Measurements from ENCODE around the gene SCYGR6. TPM values are rescaled to one million over a fixed set of nuclear protein-coding genes. Genes with fewer than 3 reads are reported as not detected.
"Not testable (repeated sequence)": the region's sequence is repeated elsewhere in the genome, so short reads cannot be mapped to it uniquely, and the experiment has no call there.

Gene SCYGR6
- polyA plus RNA-seq, 3 donors: not detected

DNA sequence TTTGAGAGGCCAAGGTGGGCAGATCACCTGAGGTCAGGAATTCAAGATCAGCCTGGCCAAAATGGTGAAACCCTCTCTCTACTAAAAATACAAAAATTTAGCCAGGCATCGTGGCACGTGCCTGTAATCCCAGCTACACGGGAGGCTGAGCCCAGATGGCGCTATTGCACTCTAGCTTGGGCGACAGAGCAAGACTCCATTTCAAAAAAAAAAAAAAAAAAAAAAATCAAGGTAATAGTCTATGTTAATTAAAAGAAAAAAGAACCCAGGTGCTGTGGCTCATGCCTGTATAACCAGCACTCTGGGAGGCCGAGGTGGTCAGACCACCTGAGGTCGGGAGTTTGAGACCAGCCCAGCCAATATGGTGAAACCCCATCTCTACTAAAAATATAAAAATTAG is 16.1 kb upstream of the SCYGR6 start:
- H3K4me1 Mint-ChIP-seq; H3K9me3 ChIP-seq (replicated peaks in 1 of 2; ENCODE audit: control insufficient read depth in 1 of 2, insufficient read depth in 1 of 2, low read length in 2 of 2); H3K4me2 ChIP-seq (replicated peaks; ENCODE audit: extremely low read depth, low read length, poor library complexity, severe bottlenecking); intact Hi-C loops (cut with micrococcal nuclease); H3K27me3 Mint-ChIP-seq (ENCODE audit: low read depth in 3 of 3); H3K27ac Mint-ChIP-seq; H3K27ac ChIP-seq (ENCODE audit: low read depth in 1 of 2, low read length in 2 of 2); DNase-seq; H3K27me3 ChIP-seq (ENCODE audit: control insufficient read depth in 2 of 2, insufficient read depth in 2 of 2, low read length in 2 of 2); H3K9ac ChIP-seq (ENCODE audit: insufficient read depth, low read length, poor library complexity, severe bottlenecking); H3K4me1 ChIP-seq (ENCODE audit: control insufficient read depth in 1 of 2, insufficient read depth in 2 of 2, low read length in 2 of 2); H3K36me3 ChIP-seq (replicated peaks in 1 of 2; ENCODE audit: control insufficient read depth in 1 of 2, insufficient read depth in 2 of 2, low read length in 2 of 2); H2AFZ ChIP-seq (ENCODE audit: insufficient read depth, low read depth, low read length, poor library complexity, severe bottlenecking); H3K4me3 Mint-ChIP-seq; H3K4me3 ChIP-seq (replicated peaks in 1 of 3; ENCODE audit: low read depth in 2 of 3, low read length in 3 of 3); H4K20me1 ChIP-seq (ENCODE audit: insufficient read depth, low read length); H3K9me3 Mint-ChIP-seq; H3K36me3 Mint-ChIP-seq; H3K79me2 ChIP-seq (ENCODE audit: insufficient read depth, low read length): not testable (repeated sequence)
- TF ChIP-seq, protein P1, sequence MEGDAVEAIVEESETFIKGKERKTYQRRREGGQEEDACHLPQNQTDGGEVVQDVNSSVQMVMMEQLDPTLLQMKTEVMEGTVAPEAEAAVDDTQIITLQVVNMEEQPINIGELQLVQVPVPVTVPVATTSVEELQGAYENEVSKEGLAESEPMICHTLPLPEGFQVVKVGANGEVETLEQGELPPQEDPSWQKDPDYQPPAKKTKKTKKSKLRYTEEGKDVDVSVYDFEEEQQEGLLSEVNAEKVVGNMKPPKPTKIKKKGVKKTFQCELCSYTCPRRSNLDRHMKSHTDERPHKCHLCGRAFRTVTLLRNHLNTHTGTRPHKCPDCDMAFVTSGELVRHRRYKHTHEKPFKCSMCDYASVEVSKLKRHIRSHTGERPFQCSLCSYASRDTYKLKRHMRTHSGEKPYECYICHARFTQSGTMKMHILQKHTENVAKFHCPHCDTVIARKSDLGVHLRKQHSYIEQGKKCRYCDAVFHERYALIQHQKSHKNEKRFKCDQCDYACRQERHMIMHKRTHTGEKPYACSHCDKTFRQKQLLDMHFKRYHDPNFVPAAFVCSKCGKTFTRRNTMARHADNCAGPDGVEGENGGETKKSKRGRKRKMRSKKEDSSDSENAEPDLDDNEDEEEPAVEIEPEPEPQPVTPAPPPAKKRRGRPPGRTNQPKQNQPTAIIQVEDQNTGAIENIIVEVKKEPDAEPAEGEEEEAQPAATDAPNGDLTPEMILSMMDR (IDR thresholded peaks at IDR 0.05): peak; percentile 15
- no CpG with 5 or more reads among the region's 7 CpGs for WGBS (ENCODE audit: insufficient coverage)

DNA sequence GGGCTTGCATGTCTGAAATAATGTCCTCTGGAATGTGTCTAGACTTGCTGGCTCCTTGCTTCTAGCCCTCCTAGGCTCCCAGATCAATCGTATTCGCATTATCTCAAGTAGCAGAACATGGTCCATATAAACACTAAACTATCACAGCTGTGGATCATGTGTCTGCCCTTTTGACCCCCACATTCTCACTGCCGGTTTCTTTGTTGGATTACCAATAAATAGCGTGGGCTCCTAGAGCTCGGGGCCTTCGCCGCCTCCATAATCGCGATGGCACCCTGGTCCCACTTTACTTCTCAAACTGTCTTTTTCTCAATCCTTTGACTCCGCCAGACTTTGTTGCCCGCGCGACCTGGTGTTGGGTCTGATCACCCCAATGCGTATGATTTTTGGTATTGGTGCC is 14.8 kb upstream of the SCYGR6 start:
- Mint-ChIP-seq H3K4me3 (no peak overlapping the region), H3K9me3 (peaks cover 0 to 3% (median 0%) of the 10 kb centered on the region in 7 donors), H3K36me3 (no peaks in the 10 kb centered on the region), H3K27ac (no peak overlapping the region), H3K27me3 (ENCODE audit: low read depth in 3 of 3) (peaks cover 3 to 7% (median 4%) of the 10 kb centered on the region in 3 donors), H3K4me1 (no peaks in the 10 kb centered on the region)
- Histone ChIP-seq H3K4me1 (ENCODE audit: control insufficient read depth in 1 of 2, insufficient read depth in 2 of 2, low read length in 2 of 2) (no peaks in the 10 kb centered on the region), H3K4me3 (replicated peaks in 1 of 3; ENCODE audit: low read depth in 2 of 3, low read length in 3 of 3) (no peak overlapping the region), H3K9ac (ENCODE audit: insufficient read depth, low read length, poor library complexity, severe bottlenecking) (no peak overlapping the region), H4K20me1 (ENCODE audit: insufficient read depth, low read length) (no peaks in the 10 kb centered on the region), H3K79me2 (ENCODE audit: insufficient read depth, low read length) (no peaks in the 10 kb centered on the region), H3K27ac (ENCODE audit: low read depth in 1 of 2, low read length in 2 of 2) (no peak overlapping the region), H3K36me3 (replicated peaks in 1 of 2; ENCODE audit: control insufficient read depth in 1 of 2, insufficient read depth in 2 of 2, low read length in 2 of 2) (no peaks in the 10 kb centered on the region), H3K4me2 (replicated peaks; ENCODE audit: extremely low read depth, low read length, poor library complexity, severe bottlenecking) (no peak overlapping the region), H3K9me3 (replicated peaks in 1 of 2; ENCODE audit: control insufficient read depth in 1 of 2, insufficient read depth in 1 of 2, low read length in 2 of 2) (no peaks in the 10 kb centered on the region), H2AFZ (ENCODE audit: insufficient read depth, low read depth, low read length, poor library complexity, severe bottlenecking) (no peak overlapping the region), H3K27me3 (ENCODE audit: control insufficient read depth in 2 of 2, insufficient read depth in 2 of 2, low read length in 2 of 2) (peaks cover 0 to 2% of the 10 kb centered on the region in 2 donors)
- DNase-seq: no peak
- intact Hi-C loops (cut with micrococcal nuclease): no loop called here
- TF ChIP-seq, protein P1 (IDR thresholded peaks at IDR 0.05): no peak
- WGBS (ENCODE audit: insufficient coverage): 100% methylated on average over 6 of the region's 14 CpGs
